ENCODE data around the gene SPIRE2. TPM values are rescaled to one million over a fixed set of nuclear protein-coding genes. Genes with fewer than 3 reads are reported as not detected.
"Not testable (repeated sequence)": the region's sequence is repeated elsewhere in the genome, so short reads cannot be mapped to it uniquely, and the experiment has no call there.

Gene SPIRE2
- polyA plus RNA-seq, 12 donors, result 1.3 to 7.5 (median 2.8) TPM; not detected in 1

DNA sequence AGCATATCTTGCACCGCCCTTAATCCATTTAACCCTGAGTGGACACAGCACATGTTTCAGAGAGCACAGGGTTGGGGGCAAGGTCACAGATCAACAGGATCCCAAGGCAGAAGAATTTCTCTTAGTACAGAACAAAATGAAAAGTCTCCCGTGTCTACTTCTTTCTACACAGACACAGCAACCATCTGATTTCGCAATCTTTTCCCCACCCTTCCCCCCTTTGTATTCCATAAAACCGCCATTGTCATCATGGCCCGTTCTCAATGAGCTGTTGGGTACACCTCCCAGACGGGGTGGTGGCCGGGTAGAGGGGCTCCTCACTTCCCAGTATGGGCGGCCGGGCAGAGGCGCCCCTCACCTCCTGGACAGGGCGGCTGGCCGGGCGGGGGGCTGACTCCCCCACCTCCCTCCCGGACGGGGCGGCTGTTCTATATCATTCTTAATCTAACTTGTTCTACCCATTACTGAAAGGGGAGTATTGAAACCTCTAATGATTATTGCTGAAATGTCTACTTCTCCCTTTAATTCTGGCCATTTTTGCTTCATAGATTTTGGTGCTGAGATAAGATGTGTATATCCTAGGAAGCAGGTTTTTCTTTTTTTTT, 21.6 kb upstream of the SPIRE2 start:
- DNase-seq, result not testable (repeated sequence)

DNA sequence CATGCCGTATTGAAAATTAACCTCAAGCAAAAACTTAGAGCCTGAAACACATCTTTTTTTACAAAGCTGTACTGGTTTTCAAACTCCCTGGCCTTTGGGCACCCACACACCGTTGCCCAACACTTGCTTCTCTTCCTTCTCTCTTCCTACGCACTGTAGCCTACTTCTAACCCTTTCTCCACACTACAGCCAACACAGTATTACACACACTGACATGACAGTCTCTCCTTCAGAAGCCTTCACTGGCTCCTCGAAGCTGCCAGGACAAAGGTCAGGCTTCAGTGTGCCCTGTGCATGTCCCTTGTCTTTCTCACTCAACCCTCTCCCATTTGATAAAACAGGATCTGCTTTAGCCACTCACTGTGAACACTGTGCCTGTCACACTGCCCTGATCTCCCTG, 19.8 kb upstream of the SPIRE2 start:
- DNase-seq, result no peak

DNA sequence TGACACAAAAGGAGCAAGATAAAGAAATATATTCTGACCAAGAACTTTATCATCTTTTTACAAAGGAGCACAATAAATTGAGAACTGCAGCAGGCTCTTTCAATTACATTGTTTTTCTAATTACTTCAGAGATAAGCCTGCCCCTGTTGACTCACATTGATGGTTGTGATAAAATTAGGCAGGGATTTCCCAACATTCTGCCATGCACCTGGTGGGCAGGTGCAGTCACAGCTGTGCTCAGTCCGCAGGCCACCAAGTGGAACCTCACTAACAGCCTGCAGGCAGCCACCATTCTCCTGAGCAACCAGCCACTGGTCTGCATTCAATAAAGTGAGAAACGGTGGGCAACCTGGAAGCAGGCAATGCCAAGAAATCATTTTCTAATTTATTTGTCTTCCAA, 17.0 kb upstream of the SPIRE2 start:
- no peak for DNase-seq

DNA sequence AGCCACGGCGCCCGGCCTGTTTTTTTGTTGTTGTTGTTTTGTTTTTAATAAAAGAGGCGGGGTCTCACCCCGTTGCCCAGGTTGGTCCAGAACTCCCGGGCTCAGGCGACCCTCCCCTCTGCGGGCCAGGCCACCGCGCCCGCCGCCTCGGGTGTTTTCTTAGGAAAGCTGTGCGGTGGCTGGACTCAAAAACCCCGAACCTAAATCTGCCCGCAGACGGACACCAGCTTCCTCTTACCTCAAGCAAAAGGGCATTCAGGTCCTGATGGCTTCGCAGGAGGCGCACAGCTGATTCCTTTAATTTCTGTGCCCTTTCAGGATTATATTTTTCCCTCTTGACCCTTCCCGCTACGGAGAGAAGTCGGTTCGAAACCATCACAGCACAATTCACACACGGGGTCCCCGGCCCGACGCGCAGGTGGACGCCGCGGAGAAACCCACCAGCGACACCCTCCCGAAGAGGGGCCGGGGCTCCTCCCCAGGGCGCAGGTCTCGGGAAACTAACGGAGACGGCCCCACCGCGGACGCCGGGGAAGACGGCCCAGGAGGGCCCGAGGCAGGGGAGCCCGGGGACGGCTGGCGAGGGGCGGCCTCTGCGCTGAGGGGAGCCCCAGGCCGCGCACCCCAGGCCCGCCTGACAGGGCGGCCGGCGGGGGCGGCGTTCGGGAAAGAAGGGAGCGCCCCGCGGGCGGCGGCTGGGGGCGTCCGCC, 12.5 kb upstream of the SPIRE2 start:
- DNase-seq, result no peak

DNA sequence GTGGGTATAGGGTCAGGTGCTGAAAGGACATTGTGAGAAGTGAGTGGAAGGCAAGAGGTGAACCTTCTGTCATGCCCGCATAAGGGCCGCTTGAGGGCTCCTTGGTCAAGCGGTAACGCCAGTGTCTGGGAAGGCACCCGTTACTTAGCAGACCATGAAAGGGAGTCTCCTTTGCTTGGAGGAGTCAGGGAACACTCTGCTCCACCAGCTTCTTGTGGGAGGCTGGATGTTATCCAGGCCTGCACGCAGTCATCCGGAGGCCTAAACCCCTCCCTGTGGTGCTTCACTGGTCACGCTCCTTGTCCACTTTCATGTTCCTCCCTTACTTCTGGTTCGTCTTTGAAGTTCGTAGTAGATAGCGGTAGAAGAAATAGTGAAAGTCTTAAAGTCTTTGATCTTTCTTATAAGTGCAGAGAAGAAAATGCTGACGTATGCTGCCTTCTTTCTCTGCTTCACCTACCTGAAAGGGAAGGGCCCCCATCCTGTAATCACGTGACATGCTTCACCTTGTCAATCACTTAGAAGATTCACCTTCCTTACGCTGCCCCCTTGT, 9.3 kb upstream of the SPIRE2 start:
- not testable (repeated sequence) for DNase-seq

DNA sequence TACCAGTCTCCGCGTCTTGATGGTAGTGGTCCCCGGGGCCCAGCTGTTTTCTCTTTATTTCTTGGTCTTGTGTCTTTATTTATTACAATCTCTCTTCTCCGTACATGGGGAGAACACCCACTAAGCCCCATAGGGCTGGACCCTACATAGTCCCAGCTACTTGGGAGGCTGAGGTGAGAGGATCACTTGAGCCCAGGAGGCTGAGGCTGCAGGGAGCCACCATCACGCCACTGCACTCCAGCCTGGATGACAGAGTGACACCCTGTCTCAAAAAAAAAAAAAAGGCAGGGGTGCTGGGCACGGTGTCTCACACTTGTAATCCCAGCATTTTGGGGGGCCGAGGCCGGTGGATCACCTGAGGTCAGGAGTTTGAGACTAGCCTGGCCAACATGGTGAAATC, 8.8 kb upstream of the SPIRE2 start:
- not testable (repeated sequence) for DNase-seq

DNA sequence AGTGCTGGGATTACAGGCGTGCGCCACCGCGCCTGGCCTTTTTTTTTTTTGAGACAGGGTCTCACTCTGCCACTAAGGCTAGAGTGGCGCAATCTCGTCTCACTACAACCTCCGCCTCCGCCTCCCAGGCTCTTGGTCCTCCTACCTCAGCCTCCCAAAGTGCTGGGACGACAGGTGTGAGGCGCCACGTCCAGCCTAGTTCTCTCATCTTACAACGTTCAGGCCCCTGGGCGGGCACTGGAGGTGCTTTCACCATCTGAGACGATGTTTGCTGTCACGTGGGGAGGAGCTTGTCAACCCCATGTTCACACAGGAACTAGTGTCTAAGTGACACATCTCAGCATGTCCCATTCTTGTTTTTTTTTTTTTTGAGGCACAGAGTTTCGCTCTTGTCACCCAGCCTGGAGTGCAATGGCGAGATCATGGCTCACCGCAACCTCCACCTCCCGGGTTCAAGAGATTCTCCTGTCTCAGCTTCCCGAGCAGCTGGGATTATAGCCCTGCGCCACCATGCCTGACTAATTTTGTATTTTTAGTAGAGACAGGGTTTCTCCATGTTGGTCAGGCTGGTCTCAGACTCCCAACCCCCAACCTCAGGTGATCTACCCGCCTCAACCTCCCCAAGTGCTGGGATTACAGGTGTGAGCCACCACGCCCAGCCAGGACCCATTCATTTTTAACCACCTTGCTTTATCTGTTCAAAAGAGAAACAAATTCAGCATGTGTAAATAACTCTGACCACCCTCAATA, 6.7 kb upstream of the SPIRE2 start:
- no peak for DNase-seq

DNA sequence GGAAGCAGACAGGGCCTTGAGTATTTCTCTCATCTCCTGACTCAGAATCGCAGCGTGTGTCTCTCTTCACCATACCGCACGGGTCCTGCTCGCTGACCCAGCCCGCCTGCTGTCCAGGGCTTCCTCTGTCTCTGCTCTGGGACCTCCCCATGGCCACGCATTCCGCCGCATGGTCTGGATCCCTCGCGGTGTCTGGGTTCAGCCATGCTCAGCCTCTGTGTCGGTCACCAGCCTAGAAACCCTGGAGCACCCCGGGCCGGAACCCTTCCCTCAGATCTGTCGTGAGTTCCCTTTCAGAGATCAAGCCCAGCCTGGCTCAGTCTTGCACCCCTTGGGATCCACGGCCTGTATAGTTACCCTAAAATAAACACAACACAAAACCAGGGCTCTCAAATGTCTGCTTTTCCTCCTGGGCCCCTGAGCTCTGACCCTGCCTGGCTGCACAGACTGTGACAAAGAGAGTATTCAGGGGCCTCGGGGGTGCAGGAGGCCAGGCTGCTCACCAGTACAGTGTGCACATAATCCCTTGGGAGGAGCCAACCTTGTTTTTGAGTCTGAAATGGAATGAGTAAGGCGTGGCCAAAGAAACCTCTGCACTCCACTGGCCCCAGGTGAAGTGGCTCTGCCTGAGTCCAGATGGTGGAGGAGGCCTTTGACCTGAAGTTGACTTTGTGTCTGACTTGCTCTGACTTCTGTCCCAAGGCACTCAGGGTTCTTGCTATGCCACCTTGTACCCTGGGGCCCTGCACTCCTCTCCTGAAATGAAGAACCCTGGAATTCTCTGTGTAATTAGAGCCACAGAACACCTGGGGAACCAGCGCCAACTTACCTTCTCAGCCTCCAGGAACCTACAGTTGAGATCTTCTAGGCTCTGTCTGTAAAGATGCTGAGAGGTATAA, 5.8 kb upstream of the SPIRE2 start:
- DNase-seq, result no peak

DNA sequence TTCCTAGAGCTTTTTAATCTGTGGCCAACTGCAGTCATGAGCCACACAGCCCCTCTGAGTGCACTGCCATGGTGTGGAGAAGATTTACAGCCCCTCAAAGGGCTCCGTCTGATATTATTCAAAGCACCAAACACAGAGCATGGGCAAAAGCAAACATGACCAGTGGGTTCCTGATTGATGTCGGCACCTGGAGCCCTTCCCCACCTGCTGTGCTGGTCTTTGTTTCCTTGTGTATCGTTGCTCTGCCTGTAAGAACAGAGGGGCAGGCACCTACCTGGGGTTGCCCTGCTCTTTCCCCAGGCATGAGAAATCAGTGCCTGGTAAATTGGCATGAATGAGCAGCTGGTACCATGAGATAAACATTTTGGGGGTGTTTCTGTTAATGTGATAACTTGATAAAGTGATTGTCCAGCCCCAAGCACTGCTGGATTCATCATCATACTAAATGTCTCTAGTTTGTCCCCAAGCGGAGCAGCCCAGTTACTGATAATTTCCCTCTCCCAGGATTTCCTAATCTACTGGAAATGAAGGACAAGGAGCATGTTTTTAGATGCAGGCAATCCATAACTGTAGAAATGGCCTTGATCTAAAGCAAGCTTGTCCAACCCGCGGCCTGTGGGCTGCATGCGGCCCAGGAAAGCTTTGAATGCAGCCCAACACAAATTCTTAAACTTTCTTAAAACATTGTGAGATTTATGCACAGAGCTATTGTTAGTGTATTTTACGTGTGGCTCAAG, 5.0 kb upstream of the SPIRE2 start:
- DNase-seq, result no peak

DNA sequence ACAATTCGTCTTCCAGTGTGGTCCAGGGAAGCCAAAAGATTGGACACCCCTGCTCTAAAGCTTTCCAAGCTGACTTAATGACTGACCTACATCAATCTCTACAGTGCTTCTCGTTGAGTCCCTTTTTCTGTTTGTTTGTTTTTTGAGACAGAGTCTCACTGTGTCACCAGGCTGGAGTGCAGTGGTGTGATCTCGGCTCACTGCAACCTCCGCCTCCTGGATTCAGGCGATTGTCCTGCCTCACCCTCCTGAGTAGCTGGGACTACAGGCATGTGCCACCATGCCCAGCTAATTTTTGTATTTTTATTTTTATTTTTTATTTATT, 4.5 kb upstream of the SPIRE2 start:
- DNase-seq, result not testable (repeated sequence)

DNA sequence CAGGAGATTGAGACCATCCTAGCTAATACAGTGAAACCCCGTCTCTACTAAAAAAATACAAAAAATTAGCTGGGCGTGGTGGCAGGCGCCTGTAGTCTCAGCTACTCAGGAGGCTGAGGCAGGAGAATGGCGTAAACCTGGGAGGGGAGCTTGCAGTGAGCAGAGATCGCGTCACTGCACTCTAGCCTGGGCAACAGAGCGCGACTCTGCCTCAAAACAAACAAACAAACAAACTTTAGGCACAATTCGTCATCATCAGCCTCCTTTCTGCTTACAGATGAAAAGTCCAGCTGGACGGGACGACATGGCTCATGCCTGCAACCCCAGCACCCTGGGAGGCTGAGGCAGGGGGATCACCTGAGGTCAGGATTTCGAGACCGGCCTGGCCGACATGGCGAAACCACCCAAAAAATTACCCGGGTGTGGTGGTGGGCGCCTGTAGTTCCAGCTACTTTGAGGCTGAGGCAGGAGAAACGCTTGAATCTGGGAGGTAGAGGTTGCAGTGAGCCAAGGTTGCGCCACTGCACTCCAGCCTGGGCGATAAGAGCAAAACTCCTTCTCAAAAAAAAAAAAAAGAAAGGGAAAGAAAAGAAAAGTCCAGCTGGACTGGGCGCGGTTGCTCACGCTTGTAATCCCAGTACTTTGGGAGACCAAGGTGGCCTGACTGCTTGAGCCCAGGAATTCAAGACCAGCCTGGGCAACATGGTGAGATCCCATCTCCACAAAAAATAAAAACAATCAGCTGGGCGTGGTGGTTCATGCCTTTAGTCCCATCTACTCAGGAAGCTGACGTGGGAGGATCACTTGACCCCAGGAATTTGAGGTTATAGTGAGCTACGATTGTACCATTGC, 1.5 kb upstream of the SPIRE2 start:
- no peak for DNase-seq

DNA sequence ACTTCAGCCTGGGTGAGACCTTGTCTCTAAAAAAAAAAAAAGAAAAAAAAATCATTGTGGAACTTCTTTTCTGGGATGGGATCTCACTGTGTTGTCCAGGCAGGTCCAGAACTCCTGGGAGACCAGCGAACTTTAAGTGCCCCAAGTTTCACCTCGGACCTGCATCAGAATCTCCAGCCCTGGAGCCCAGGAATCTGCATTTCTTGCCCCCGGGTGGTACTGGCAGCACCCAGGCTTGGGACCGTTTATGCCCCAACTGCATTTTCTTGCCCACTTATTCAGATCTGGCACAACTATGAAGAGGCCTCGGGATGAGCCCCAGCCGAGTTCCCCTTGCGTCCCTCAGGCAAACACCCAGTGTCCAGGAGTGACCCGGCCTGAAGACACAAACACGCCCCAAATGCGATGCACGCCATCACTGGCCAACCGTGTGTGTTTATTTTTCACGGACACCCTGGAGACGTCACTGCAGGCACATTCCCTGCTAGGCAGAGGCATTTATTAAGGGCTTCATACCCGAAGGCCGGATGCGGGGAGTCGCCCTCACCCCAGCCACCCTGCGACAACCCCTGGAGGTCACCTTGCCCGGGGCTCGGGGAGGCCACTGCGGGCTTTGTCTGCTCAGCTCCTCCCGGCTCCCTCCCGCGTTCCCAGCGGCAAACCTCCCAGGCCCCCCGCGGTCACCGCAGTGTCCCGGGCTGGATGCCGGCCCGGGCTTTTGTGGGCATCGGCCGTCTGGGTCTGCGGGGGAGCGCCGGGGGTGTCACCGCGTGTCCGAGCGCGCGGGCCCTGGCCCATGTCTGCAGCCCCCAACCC, 684 bp upstream of the SPIRE2 start:
- DNase-seq, result no peak

DNA sequence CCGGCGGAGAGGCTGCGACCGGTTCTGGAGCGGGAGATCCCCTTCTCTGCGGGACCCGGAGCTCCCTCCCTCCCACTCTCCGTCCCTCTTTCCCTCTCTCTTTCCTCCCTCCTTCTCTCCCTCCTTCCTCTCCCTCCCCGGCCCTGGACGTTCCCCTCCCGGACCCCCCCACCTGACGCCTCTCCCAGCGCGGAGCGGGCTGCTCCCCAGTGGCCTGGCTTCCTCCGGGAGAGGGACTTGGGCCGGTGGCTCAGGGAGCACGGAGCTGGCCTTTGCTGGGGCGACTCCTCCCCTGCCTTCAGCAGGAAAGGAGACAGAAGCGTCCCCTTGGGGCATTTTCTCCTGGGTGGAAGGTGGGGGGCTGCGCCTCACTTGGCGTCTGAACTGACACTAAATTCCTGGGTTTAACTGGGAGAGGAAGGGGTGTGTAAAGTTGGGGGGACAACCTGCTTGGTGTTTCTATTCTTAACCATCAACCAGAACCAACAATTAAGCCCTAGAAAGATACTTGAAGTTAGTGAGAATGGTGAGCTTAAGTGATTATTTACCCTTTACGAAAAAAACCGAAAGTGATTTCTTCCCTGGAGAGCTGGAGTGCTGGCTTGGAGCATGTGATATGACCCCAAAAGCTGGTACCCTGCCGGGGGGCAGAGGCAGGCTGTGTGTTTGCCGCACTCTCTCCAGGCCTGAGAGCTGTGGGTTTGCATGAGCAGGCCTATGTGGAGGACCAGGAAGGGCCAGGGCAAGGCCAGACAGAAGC, 775 bp downstream of the SPIRE2 start:
- DNase-seq, result no peak

DNA sequence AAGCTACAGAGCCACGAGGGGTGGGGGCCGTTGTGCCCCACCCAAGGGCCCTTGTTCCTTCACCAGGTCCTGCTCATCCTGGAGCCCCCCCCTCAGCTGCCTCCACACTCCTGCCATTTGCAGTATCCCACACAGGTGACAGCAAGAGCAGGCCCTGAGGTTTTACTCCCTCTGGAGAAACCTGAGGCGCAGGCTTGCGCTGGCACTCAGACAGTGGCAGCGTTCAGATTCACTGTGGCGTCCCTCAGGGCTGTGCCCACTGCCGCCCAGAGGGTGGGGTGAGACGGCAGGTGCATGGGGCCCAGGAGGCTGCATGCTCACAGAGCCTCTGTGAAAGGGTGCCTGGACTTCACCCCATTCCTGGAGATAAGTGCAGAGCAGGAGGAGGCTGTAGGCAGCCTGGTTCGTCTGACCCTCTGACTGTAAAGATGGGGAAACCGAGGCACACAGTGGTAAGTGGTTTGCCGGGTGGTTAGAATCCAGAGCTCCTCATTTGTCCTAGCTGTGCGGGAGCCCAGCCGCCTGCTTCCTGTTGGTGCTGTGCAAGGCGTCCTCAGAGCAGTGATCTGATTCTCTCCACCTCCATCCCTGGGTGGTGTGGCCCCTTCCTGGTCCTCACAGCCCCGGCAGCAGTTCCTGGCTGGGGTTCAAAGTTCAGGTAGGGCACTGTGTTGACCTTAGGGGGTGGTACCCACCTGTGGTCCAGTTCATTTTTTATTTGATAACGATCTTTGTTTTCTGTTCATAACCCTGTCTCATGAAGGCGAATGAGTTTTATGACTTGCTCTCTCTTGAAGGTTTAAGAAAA, 1.6 kb downstream of the SPIRE2 start:
- DNase-seq, result no peak

DNA sequence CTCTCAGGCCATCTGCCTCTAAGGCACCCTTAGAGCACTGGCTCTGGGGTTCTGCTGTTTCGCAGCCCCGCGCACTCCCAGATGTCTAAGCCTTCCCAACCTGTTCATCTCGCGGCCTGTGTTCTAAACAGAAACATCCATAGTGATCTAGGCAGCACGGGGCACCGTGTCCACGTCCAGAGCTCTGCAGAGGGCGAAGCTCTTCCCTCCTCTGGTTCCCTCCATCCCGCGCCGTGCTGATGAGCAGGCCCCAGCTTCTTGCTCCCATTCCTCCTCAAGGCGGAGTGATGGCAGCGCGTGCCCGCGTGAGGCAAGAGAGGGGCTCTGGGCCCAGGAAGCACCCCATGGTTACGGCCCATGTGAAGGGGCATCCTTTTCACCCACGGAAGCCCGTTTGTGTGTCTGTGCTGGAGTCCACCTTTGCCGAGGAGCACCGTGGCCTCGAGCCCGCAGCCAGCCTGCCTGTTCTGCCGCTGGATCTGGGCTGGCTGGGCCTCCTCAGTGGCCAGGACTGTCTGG, 3.6 kb downstream of the SPIRE2 start:
- no peak for DNase-seq

DNA sequence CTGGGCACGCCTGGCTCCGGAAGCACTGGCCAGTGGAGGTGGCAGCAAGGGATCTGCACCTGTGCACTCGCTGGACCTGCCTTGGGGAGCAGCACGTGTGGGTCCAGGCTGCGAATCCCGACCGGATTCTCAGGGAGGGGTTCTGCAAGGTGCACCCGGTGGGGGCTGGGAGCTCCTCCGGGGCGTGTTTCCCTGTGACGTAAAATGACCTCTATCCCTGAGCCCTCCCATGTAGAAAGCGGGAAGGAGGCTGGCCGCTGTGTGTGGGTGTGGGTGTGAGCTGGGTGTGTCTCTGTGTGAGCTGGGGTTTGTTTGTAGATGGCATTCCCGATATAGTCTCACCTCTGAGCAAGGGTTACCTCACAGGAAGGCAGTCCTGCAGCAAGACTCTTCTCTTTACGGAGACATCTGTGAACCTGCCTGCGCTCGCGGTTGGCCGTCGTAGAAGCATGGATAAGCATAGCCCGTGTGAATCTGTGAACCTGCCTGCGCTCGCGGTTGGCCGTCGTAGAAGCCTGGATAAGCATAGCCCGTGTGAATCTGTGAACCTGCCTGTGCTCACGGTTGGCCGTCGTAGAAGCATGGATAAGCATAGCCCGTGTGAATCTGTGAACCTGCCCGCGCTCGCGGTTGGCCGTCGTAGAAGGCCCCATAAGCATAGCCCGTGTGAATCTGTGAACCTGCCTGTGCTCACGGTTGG, 5.5 kb downstream of the SPIRE2 start:
- DNase-seq, result not testable (repeated sequence)
